Measurements from ENCODE around the gene FBXO27. TPM values are rescaled to one million over a fixed set of nuclear protein-coding genes. Genes with fewer than 3 reads are reported as not detected.

FBXO27 gene
- total RNA-seq, 1 donor from 2014 or later, result 144 TPM

DNA sequence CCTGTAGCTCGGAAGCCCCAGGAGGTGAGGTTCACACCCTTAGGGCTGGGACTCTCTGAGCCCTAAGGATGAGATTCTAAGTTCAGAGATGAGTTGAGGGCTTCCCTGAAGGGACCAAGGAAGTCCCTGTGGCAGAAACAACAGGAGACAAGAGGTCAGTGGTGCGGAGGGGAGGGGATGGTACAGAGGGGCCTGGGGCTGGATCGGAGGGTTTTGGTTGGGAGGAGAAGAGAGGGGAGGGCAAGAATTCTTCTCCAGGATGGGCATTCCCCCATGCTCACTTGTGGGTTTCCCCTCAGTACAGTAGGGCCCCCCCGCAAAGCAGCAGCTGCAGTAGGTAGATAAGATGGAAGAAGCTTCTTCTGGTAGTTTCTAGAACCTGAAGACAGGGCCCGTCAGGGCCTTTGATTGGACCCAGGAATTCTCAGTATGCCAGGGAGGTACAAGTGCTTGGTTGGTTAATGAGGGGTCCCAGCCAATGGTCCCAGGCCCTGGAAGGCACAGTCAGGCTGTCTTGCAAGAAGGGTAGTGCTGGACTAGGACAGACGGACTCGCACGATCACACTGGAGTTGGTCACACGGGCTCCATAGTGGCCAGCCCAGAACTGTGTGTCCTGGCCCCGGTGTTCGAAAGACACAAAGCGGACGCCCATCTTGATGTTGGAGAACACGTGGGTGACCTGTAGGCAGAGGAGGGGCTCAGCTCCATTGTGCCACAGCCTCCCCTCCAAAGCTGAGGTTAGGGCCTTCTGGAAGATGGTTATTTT, 7.3 kb downstream of the FBXO27 start:
- intact Hi-C loops (cut with DNase I), result no loop called here
- H3K27ac ChIP-seq, result no peak overlapping the region
- H3K9me3 ChIP-seq, result no peaks in the 10 kb centered on the region
- H3K4me3 ChIP-seq, result no peak overlapping the region
- no peak for TF ChIP-seq CTCF (IDR thresholded peaks at IDR 0.05)
- DNase-seq (ENCODE audit: low spot score in 2 of 2), result no peak
- no peaks in the 10 kb centered on the region for H3K27me3 ChIP-seq
- no peaks in the 10 kb centered on the region for H3K4me1 ChIP-seq
- H3K36me3 ChIP-seq, result peaks cover 6 to 20% of the 10 kb centered on the region in 2 donors

- intact Hi-C loops (cut with DNase I), result no loop called here
- Histone ChIP-seq H3K36me3 (peaks cover 0 to 4% of the 10 kb centered on the region in 2 donors), H3K27me3 (no peaks in the 10 kb centered on the region), H3K4me1 (no peaks in the 10 kb centered on the region), H3K4me3 (no peak overlapping the region), H3K27ac (no peak overlapping the region), H3K9me3 (peaks cover 0 to 3% of the 10 kb centered on the region in 2 donors)
- no peak for TF ChIP-seq CTCF (IDR thresholded peaks at IDR 0.05)
- DNase-seq (ENCODE audit: low spot score in 2 of 2), result no peak
Observed at GRCh38 chr19:39021063-39021462, 11.3 kb downstream of the FBXO27 start.

- Histone ChIP-seq H3K27me3 (no peaks in the 10 kb centered on the region), H3K4me1 (no peaks in the 10 kb centered on the region), H3K4me3 (no peak overlapping the region), H3K27ac (no peak overlapping the region), H3K36me3 (no peaks in the 10 kb centered on the region), H3K9me3 (peaks cover 0 to 3% of the 10 kb centered on the region in 2 donors)
- TF ChIP-seq CTCF (IDR thresholded peaks at IDR 0.05), result no peak
- no peak for DNase-seq (ENCODE audit: low spot score in 2 of 2)
- intact Hi-C loops (cut with DNase I), result no loop called here
Observed at GRCh38 chr19:39017646-39018045, 14.7 kb downstream of the FBXO27 start.

DNA sequence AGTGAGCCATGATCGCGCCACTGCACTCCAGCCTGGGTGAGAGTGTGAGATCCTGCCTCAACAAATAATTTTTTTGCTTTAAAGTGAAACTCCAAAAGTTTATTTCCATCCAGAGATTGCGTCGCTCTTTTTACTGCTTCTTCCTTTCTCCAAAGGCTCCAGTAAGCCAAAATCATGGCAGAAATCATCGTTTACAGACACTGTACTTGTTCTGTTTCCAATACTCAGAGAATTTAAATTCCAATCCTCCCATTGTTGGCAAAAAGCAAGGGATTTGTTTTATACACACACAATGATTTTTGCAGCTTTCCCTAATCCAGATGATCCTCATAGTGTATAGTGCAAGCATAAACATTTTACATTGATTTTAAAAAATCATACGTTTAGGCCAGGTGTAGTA, 15.3 kb downstream of the FBXO27 start:
- intact Hi-C loops (cut with DNase I), result no loop called here
- no peak overlapping the region for H3K4me3 ChIP-seq
- H3K9me3 ChIP-seq, result peaks cover 0 to 3% of the 10 kb centered on the region in 2 donors
- no peak for DNase-seq (ENCODE audit: low spot score in 2 of 2)
- no peaks in the 10 kb centered on the region for H3K27me3 ChIP-seq
- no peak for TF ChIP-seq CTCF (IDR thresholded peaks at IDR 0.05)
- H3K27ac ChIP-seq, result no peak overlapping the region
- H3K4me1 ChIP-seq, result no peaks in the 10 kb centered on the region
- no peaks in the 10 kb centered on the region for H3K36me3 ChIP-seq

GRCh38 chr19:39014037-39014436, 18.3 kb downstream of the FBXO27 start:
- no peaks in the 10 kb centered on the region for H3K4me1 ChIP-seq
- intact Hi-C loops (cut with DNase I), result no loop called here
- no peaks in the 10 kb centered on the region for H3K36me3 ChIP-seq
- H3K4me3 ChIP-seq, result no peak overlapping the region
- H3K27me3 ChIP-seq, result no peaks in the 10 kb centered on the region
- no peaks in the 10 kb centered on the region for H3K9me3 ChIP-seq
- TF ChIP-seq CTCF (IDR thresholded peaks at IDR 0.05), result no peak
- no peak for DNase-seq (ENCODE audit: low spot score in 2 of 2)
- H3K27ac ChIP-seq, result no peak overlapping the region

Data from ascending aorta (tissue), 2 donors.